HG03103 (cell line): ENCODE results near the gene TREX2.

ENCODE experiments used
- ATAC-seq: cut with Tn5 transposase; IDR thresholded peaks from one replicate; pipeline ENCODE4 v1.9.1; 2021; ENCODE audit warnings: low read depth; ENCODE audit not compliant: unreplicated experiment

Gene TREX2

DNA sequence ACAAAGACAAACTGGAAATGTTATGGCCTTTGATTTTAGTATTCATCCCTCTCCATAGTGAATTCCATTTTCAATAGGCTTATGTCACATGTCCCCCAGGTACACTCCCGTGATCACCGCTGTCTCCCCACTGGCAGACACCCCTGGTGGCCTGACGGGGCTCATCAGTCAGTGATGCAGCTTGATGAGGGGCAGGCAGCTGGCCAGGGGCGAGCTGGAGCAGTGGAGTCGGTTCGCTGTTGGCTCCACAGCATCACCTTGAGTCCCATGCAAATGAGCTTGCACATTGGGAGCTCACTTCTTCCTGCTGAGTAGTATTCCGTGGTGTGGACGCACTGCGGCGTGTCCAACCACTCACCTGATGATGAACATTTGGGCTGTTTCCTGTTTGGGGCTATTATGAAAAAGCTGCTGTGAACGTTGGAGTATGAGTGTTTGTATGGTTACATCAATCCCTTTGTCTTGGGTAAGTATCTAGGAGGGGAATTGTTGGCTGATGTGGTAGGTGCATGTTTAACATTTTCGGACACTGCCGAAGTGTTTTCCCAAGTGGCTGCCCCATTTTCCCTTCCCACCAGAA, 5.2 kb downstream of the TREX2 start:
- ATAC-seq: no peak

DNA sequence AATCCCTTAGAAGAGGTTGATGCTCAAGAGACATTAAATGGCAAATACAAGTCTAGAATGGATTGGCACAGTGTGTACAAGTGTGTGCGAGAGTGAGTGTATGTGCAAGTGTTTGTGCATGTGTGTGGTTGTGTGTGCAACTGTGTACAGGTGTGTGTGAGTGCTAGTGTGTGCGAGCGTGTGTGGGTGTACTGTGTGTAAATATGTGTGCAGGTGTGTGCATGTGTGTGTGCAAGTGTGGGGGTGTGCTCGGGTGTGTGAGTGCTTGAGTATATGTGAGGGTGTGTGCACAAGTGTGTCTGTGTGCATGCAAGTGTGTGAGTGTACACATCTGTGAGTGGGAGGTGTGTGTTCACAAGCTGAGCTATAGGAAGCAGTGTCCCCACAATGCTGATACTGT, 5.9 kb downstream of the TREX2 start:
- ATAC-seq: no peak

DNA sequence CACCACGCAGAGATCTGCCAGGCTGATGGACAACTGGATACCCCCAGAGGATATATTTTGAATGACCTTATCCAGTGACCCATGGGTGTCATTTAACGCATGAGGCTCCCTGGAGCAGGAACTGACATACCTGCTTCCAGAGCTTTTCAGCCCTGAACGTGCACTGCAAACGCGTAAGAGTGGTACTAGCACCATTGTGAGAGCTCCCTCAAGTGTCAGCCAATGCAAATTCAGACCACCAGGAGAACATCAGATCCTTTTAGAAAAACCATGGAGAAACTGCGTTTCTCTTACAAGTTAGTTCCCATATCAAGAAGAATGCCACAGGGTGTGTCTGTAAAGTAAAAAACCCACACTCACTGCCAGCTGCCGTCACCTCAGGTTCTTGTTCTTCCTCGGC, 7.3 kb downstream of the TREX2 start:
- ATAC-seq: no peak

DNA sequence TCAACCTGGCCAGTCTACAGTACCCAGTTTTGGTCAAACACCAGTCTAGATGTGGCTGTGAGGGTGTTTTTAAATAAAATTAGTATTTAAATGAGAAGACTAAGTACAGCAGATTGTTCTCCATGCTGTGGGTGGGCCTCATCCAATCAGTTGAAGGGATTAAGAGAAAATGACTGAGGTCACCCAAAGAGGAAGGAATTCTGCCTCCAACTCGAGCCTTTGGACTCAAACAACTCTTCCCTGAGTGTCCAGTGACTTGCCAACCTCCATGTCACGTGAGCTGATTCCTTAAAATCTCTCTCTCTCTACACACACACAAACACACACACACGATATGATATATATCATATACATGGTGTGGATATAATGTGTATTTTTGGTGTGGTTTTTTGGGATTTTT, 10.0 kb downstream of the TREX2 start:
- no peak for ATAC-seq

DNA sequence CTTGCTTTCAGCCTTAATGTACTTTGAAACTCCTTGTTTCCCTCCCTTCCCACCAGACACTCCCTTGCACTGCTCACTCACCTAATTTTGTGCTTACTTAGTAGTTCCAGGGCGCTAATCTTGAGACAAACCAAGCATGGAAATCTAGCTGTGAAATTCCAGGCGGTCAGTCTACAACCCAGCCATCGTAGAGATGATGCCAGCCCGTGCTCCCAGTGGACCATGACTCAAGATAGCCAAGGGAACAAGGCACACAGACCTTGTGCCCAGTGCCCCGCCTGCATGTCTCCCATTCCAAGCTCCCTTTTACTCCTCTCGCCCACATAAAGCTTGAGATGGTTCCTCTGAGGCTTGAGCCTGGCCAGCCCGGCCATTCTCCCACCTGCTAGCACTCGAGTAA, 11.1 kb downstream of the TREX2 start:
- no peak for ATAC-seq

DNA sequence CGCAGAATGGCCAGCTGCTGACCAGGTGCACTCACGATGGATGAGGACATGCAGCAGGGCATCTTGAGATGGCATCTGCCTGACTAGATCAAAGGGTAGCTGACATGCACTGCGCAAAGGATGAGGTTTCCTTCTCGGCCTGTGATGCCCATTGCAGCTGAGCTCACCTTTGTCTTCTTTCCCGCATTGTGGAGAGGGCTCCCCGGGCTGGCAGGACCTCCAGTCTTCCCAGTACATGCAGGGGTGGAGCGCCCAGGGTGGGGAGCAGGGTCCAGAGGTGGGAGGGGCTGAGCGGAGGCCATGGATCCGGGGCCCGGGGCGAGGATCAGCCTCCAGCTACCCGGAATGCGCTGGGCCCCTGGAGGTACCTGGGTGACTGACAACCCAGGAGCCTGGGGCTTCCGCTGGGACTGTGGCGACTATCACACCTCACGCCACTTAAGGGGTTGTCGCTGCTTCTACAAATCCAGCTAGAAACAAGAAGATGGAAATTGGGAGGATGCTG, 12.0 kb downstream of the TREX2 start:
- no peak for ATAC-seq

DNA sequence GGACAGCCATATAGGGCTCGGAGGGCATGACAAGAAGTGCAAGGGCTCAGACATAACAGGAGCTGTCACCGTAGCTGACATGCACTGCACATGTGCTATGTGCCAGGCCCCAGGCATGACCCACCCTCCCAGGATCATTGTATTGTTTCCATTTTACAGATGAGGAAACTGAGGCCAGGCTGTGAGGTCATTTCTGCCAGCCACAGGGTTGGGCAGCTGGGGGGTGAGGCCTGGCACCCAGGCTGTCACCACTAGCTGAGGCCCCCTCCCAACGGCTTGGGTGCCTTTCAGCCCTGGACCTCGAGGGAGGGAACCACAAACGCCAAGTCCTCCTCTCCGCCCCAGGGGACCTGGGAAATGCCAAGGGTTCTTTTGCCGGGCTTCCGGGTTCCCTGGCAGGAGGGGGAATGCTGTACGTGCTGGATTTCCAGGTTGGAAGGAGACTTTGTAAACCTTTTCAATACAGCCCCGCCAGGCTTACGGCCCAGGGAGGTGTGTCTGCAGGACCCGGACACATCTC, 12.6 kb downstream of the TREX2 start:
- no peak for ATAC-seq

DNA sequence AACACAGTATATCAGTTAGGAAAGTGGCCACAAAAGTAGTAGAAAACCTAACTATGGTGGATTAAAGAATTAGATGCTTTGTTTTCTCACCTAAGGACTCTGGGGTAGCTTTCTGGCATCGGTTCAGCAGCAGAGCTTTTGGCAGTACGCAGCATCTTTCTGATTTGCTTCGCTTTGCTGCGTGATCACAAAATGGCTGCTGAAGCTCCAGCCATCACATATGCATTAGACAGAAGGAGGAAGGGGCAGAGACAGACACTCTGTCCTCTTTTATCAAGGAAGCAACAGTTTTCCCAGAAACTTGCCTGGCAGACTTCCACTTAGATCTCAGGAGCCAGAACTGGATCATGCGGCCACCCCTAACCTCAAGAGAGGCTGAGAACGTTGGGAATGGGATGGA, 15.1 kb downstream of the TREX2 start:
- no peak for ATAC-seq

DNA sequence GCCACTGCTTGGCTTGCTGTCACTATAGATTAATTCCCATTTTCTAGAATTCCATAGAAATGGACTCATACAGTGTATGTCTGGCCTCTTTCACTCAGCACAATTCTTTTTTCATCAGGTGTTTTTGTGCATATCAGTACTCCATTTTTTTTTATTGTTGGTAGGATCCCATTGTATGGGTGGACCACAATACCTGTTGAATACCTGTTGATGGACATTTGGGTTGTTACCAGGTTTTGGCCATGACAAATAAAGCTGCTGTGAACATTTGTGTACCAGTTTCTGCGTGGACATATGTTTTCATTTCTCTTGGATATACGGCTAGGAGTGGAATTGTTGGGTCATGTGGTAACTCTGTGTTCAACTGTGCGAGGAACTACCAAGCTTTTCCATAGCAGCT, 19.7 kb downstream of the TREX2 start:
- no peak for ATAC-seq

DNA sequence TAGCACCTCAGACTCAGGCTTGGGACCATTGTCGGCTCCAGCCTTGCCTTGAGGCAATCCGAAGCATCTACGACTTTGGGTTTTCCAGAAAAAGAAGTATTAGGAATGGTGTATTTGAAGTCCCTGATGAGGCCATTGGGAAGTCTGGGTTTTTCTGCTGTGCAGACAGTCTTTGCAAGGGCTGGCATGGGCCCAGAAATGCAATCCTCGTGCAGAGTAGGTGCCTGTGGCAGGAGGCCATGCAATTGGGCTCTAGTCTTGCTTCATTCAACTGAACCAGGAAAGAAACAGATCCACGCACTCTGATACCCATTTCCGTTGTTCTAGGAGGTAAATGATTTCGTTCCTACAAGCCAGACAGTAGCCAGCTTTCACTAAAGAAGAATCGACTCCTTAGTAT, 22.2 kb downstream of the TREX2 start:
- ATAC-seq: no peak

DNA sequence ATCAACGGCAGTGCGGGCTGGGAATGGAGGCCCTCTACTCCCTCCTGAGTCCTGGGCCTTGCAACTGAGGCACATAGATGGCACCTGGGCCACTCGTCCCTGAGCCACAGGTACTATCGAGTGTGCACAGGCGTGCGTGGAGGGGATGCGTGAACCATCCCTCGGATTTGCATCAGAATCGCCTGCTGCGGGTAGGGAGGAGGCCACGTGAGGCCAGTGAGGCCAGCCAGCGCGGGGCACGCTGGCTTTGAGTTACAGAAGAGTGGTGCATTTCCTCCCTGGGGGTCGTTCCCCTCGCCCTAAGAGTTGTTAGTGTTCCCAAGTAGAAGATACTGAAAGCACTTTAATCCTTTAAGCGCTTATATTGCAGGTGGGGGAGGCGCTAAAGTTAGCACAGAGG, 24.0 kb downstream of the TREX2 start:
- no peak for ATAC-seq

DNA sequence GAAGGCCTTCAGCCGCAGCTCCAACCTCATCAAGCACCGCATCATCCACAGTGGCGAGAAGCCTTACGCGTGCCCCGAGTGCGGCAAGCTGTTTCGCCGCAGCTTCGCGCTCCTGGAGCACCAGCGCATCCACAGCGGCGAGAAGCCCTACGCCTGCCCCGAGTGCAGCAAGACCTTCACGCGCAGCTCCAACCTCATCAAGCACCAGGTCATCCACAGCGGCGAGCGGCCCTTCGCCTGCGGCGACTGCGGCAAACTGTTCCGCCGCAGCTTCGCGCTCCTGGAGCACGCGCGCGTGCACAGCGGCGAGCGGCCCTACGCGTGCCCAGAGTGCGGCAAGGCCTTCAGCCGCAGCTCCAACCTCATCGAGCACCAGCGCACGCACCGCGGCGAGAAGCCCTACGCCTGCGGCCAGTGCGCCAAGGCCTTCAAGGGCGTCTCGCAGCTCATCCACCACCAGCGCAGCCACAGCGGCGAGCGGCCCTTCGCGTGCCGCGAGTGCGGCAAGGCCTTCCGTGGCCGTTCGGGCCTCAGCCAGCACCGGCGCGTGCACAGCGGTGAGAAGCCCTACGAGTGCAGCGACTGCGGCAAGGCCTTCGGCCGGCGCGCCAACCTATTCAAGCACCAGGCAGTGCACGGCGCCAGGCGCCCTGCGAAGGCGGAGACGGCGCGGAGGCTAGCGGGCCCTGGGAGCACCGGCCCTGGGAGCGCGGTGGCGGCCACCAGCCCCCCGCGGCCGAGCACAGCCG, 24.8 kb downstream of the TREX2 start:
- no peak for ATAC-seq

DNA sequence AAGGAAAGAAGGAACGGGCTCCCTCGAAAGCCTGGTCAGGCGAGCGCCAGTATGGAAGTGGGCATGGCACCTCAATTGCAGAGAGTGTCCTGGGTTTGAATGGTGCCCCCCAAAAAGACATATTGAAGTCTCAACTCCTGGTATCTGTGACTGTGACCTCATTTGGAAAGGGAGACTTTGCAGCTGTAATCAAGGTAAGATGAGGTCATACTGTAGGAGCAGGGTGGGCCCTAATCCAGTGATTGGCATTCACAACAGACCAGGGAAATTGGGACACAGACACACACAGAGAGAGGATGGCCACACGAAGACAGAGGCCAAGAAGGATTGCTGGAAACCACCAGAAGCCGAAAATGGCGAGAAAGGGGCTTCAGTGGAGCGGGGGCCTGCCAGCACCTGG, 28.2 kb downstream of the TREX2 start:
- ATAC-seq: no peak

DNA sequence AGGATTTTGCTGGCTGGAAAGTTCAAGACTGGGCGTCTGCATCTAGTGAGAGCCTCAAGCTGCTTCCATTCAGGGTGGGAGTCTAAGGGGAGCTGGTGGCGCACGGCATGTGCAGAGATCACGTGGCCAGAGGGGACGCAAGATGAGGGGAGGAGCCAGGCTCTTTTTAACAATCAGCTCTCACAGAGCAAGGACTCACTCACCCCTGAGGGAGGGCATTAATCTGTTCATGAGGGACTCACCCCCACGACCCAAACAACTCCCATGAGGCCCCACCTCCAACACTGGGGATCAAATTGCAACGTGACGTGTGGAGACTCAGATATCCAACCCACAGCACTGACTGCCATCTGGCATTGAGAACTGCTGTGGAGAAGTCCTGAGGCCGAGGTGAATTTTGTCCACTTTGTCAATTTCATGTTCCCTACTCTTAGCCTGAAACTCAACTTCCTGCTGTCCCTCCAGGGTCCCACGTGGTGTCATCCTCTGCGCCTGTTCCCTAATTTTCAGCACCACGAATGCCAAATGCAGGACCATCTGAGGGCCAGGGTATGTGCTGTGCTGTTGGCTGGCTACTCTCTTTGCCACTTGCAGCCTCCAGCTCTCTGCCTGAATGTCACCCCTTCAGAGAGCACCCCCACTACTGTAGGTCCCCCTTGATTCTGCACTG, 28.9 kb downstream of the TREX2 start:
- no peak for ATAC-seq

DNA sequence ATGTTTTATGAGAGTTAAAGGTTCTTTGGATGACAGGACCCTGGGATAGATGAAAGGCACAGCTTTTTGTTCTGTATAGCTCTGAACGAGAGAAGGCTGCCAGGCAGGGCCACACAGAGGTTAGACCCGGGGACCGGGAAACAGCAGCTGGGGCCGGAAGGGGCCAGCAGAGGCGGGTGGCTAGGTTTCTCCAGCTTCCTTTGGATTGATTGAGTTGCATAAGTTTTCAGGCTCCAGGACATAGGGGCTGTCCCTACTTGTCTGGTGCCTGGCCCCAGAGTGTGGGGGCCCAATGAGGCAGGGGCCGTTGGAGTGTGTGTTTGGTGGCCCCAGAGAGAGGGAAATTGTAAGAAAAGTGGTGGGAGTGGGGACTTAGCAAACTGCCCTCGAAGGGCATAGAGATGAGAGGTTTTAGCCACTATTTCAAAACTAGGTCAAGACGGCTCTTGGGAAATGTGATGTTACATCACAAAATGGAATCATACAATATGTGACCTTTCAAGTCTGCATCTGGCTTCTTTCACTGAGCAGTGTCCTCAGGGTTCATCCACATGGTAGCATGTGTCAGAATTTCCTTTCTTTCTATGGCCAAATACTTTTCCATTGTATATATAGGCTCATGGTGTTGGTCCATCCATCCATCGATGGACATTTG, 30.9 kb downstream of the TREX2 start:
- no peak for ATAC-seq

DNA sequence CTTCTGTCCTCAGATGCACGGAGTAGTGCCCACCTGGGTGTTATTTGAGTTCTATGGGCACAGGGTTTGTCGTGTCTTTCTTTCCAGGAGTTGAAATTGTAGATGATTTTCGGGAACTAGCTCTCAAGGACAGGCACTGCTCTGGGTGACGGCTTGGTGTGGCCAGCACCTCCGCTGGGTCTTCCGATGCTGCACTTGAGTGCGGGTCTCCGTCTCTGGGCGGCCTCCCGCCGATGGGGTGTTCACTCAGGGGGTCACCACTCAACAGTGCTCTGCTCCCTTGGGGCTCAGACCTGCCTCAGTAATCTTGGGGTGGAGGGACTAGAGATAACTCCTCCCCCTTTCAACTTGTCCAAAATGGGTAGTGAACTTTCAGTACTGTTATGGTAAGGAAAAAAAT, 32.1 kb downstream of the TREX2 start:
- no peak for ATAC-seq

DNA sequence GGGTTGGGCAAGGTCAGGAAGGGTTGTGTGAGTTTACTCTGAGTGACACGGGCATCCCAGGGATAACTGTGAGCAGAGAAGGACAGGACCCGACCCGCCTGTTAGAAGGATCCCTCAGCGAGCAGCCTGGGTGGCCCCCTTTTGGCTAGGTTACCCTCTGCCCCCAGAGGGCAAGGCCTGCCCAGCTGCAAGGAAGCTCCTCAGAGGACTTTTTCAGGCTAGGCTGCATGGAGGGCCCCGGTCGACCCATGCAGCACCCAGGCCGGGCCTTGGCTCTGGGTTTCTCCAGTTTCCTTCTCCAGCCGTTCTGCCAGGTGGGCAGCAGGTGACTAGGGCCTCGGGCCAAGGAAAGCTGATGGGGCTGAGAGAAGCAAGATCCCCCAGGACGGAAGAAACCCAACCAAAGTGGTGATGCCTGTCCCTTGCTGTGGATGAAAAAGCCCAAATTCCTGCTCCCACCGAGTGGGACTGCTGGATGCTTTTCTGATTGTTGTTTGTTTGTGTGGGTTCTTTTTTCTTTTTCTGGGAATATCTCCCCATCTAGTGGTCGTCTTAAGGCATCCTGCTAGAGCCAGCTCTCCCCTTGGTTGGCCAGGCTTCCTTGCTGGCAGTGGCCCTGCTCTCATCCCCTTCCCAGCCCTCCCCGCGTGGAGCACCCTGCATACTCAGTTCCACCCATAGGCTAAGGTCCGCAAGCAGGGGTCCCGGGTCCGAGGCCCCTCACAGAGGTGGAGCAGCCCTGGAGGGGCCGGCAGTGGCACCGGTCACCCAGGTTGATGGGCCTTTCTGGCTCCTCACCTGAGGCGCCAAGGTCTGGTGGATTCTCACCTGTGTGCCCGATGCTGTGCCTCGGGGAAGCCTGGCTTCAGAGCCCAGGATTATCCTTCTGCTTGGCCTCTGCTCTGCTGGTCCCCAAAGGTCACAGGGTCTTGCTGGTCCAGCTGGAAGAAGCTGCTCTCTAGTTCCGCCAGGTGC, 32.8 kb downstream of the TREX2 start:
- no peak for ATAC-seq

DNA sequence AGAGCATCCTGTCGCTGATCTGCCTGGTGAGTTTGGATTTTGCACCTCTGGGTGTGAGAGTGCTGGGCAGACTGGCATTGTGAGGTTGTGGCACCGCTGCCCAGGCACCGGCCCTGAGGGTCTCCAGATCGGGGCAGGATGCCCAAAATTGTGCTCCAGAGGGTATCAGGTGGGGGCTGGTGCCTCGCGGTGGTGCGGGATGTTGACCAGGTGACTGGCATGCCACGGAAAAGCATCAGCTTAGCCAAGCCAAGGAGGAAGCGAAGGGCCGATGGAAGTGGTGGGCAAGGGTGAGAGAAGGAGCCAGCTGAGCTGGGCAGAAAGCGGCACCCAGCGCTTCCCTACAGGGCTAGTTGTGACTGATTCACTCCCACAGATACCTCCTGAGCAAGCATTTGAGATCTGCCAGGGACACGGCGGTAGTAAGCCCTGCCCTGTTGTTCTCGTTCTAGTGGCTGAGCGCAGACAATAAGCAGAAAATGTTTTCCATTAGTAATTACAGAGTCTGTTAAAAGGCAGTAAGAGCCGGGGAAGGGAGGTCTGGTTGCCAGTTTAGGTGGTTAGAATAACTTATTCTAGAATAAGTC, 33.8 kb downstream of the TREX2 start:
- no peak for ATAC-seq

DNA sequence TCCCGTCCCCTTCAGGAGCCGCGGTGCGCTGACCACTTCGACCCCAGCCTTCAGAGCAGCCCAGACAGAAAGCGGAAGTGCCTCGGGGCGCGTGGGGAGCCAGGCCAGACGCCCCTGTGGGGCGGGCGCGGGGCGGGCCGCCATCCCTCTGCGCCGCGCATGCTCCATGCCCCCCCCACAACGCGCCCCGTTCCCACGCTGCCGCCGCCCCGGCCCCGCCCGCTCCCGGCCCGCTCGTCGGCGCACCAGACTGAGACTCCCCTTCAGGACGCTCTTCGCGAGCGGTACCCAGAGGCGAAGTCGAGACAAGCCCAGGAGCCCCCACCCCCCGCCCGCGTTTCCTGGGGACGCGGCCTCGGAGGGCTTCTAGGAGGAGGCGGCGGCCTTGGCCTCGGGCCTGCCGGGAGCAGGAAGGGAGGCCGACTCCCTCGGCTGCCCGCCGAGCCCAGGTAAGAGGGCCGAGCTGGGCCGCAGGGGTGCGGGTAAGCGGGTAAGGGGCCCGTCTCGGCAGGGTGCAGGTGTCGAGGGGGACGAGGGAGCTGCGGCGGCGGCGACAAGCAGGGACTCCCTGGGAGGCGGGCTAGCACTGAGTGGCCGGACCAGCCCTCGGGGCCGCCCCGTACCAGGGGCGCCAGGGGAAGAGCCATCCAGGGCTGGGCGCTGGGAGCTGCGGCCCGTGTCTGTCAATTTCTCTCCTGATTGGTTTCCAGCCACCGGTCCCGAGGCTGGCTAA, 34.4 kb downstream of the TREX2 start, which contains the start of gene ZFP92:
Gene ZFP92 (plus strand): TSS at position 218 of the 733 bp plus-strand sequence. CDS start 6,851 bp downstream, outside the sequence.
- ATAC-seq: peak; percentile 59
